Neural crest cell (in vitro differentiated cells): ENCODE measurements around the gene MAP6. TPM values are rescaled to one million over a fixed set of nuclear protein-coding genes. Genes with fewer than 3 reads are reported as not detected.

ENCODE experiments used
- DNase-seq: peaks from one replicate; pipeline ENCODE4 v3.0.0; 2021; ENCODE audit warnings: low read depth, mixed read lengths, low spot score
- H3K27ac Mint-ChIP-seq: one replicate; pipeline ENCODE4 v1.8.0; 2021; ENCODE audit warnings: mild to moderate bottlenecking, mixed read lengths; ENCODE audit not compliant: unreplicated experiment
- H3K27me3 Mint-ChIP-seq: 2 replicates; pipeline ENCODE4 v1.8.0; 2021; ENCODE audit warnings: low read depth, mild to moderate bottlenecking, mixed read lengths
- H3K36me3 Mint-ChIP-seq: 2 replicates; pipeline ENCODE4 v1.8.0; 2021; ENCODE audit warnings: low read depth, mild to moderate bottlenecking, mixed read lengths
- H3K4me1 Mint-ChIP-seq: 2 replicates; pipeline ENCODE4 v1.8.0; 2021; ENCODE audit warnings: mixed read lengths
- H3K4me3 Mint-ChIP-seq: one replicate; pipeline ENCODE4 v1.8.0; 2021; ENCODE audit warnings: mild to moderate bottlenecking, mixed read lengths
- H3K9me3 Mint-ChIP-seq: 2 replicates; pipeline ENCODE4 v1.8.0; 2021; ENCODE audit warnings: mixed read lengths
- CTCF ChIP-seq: fragments of 200-600 bp; sonication (generic); conservative IDR thresholded peaks from 2 replicates; pipeline ENCODE4 v1.5.0; 2021; ENCODE audit warnings: antibody characterized with exemption, mild to moderate bottlenecking
- total RNA-seq: library from RNA; stranded (reverse); gene quantifications from 2 replicates; pipeline ENCODE4 v1.2.1, GENCODE V29; 2021

MAP6 gene
- total RNA-seq, 1 donor from 2014 or later, result 57.7 TPM

- H3K4me1 Mint-ChIP-seq, result peaks cover 28% of the 10 kb centered on the region
- peak; percentile 43 for DNase-seq
- no peaks in the 10 kb centered on the region for H3K27me3 Mint-ChIP-seq
- H3K27ac Mint-ChIP-seq, result peak overlapping the region; percentile 97
- H3K4me3 Mint-ChIP-seq, result peak overlapping the region; percentile 89
- H3K36me3 Mint-ChIP-seq, result no peaks in the 10 kb centered on the region
- TF ChIP-seq CTCF, result no peak
- no peaks in the 10 kb centered on the region for H3K9me3 Mint-ChIP-seq
These were observed 84.8 kb downstream of the MAP6 start for GRCh38 chr11:75583718-75584658.

GRCh38 chr11:75582895-75583717 lies 85.7 kb downstream of the MAP6 start:
- peak overlapping the region; percentile 88 for H3K4me3 Mint-ChIP-seq
- peak; percentile 51 for TF ChIP-seq CTCF
- H3K9me3 Mint-ChIP-seq, result no peaks in the 10 kb centered on the region
- DNase-seq, result peak; percentile 67
- H3K27ac Mint-ChIP-seq, result peak overlapping the region; percentile 90
- no peaks in the 10 kb centered on the region for H3K36me3 Mint-ChIP-seq
- no peaks in the 10 kb centered on the region for H3K27me3 Mint-ChIP-seq
- H3K4me1 Mint-ChIP-seq, result peaks cover 27% of the 10 kb centered on the region

- Mint-ChIP-seq H3K27me3 (no peaks in the 10 kb centered on the region), H3K4me3 (peak overlapping the region; percentile 88), H3K4me1 (peaks cover 33% of the 10 kb centered on the region), H3K36me3 (no peaks in the 10 kb centered on the region), H3K27ac (peak overlapping the region; percentile 90), H3K9me3 (no peaks in the 10 kb centered on the region)
- TF ChIP-seq CTCF, result no peak
- DNase-seq, result no peak
These were observed 86.3 kb downstream of the MAP6 start for GRCh38 chr11:75582506-75582894.

GRCh38 chr11:75579841-75580240 lies 89.0 kb downstream of the MAP6 start:
- Mint-ChIP-seq H3K4me1 (peaks cover 42% of the 10 kb centered on the region), H3K9me3 (no peaks in the 10 kb centered on the region), H3K36me3 (peaks cover 2% of the 10 kb centered on the region), H3K4me3 (no peak overlapping the region), H3K27ac (no peak overlapping the region), H3K27me3 (peaks cover 3% of the 10 kb centered on the region)
- no peak for DNase-seq
- TF ChIP-seq CTCF, result no peak

- peaks cover 3% of the 10 kb centered on the region for H3K27me3 Mint-ChIP-seq
- no peak overlapping the region for H3K4me3 Mint-ChIP-seq
- no peak overlapping the region for H3K27ac Mint-ChIP-seq
- peaks cover 2% of the 10 kb centered on the region for H3K36me3 Mint-ChIP-seq
- peaks cover 34% of the 10 kb centered on the region for H3K4me1 Mint-ChIP-seq
- no peak for TF ChIP-seq CTCF
- H3K9me3 Mint-ChIP-seq, result no peaks in the 10 kb centered on the region
- DNase-seq, result no peak
These were observed 89.9 kb downstream of the MAP6 start for GRCh38 chr11:75578977-75579376.
